Vagina (tissue), 2 donors: ENCODE data around the gene CEP170B.

Experiments
- CTCF ChIP-seq, 3 experiments: fragments of 450-650 bp in 2 of 3; fragments of 200-600 bp in 1 of 3; sonication (generic) in 1 of 3; IDR thresholded peaks; one replicate each; pipeline ENCODE4 v1.5.1; 2017 to 2019; ENCODE audit warnings: antibody characterized with exemption in 3 of 3, mild to moderate bottlenecking in 2 of 3, moderate library complexity in 2 of 3
- POLR2A ChIP-seq, 2 donors: fragments of 450-650 bp; IDR thresholded peaks; one replicate each; pipeline ENCODE4 v1.6.1; 2017; ENCODE audit warnings: antibody characterized with exemption in 2 of 2, mild to moderate bottlenecking in 2 of 2, moderate library complexity in 2 of 2
- POLR2AphosphoS5 ChIP-seq, 2 donors: sonication (generic); formaldehyde crosslinking; IDR thresholded peaks; one replicate each; pipeline ENCODE4 v1.9.0; 2017; ENCODE audit warnings: antibody characterized with exemption in 2 of 2, mild to moderate bottlenecking in 2 of 2, low read depth in 1 of 2; ENCODE audit not compliant: insufficient read depth in 1 of 2

- TF ChIP-seq CTCF (IDR thresholded peaks at IDR 0.05) (no peak), POLR2AphosphoS5 (IDR thresholded peaks at IDR 0.05; ENCODE audit: insufficient read depth in 1 of 2, low read depth in 1 of 2) (no peak), POLR2A (IDR thresholded peaks at IDR 0.05) (no peak)
Measured at GRCh38 chr14:104939666-104940410, 74.8 kb downstream of the CEP170B start.
